NCI-H2107 treated with DMSO at 0.1 percent for 48 hours (cell line): ENCODE results near the gene HMCES.
"Not testable (repeated sequence)": the region's sequence is repeated elsewhere in the genome, so short reads cannot be mapped to it uniquely, and the experiment has no call there.

Experiments
- DNase-seq: peaks from one replicate; lab custom pipeline; 2025; ENCODE audit not compliant: unreplicated experiment; lab: John Stamatoyannopoulos, UW

HMCES gene

GRCh38 chr3:129343643-129344360 lies 65.1 kb downstream of the HMCES start:
- no peak for DNase-seq

GRCh38 chr3:129344540-129345220 lies 66.0 kb downstream of the HMCES start:
- no peak for DNase-seq

GRCh38 chr3:129345281-129345680 lies 66.6 kb downstream of the HMCES start:
- no peak for DNase-seq

- no peak for DNase-seq
Measured at GRCh38 chr3:129345971-129346370, 67.3 kb downstream of the HMCES start.

- DNase-seq, result no peak
Measured at GRCh38 chr3:129346695-129347457, 68.2 kb downstream of the HMCES start.

GRCh38 chr3:129347458-129347845 lies 68.8 kb downstream of the HMCES start:
- DNase-seq, result no peak

- DNase-seq, result no peak
Measured at GRCh38 chr3:129348734-129349133, 70.1 kb downstream of the HMCES start.

- DNase-seq, result not testable (repeated sequence)
Measured at GRCh38 chr3:129349169-129349568, 70.5 kb downstream of the HMCES start.

GRCh38 chr3:129349791-129350190 lies 71.1 kb downstream of the HMCES start:
- no peak for DNase-seq

GRCh38 chr3:129352045-129352444 lies 73.4 kb downstream of the HMCES start:
- no peak for DNase-seq

- DNase-seq, result no peak
Measured at GRCh38 chr3:129352650-129353588, 74.2 kb downstream of the HMCES start.

GRCh38 chr3:129353589-129353941 lies 74.9 kb downstream of the HMCES start:
- DNase-seq, result no peak
